ENCODE measurements around the gene CD84. TPM values are rescaled to one million over a fixed set of nuclear protein-coding genes. Genes with fewer than 3 reads are reported as not detected.

Gene CD84
- total RNA-seq, 1 experiment from 2014 or later: not detected

- no peaks in the 10 kb centered on the region for H3K4me1 ChIP-seq
- Mint-ChIP-seq H3K36me3 (ENCODE audit: insufficient read depth, unreplicated experiment) (no peaks in the 10 kb centered on the region), H3K27me3 (ENCODE audit: insufficient read depth, unreplicated experiment) (no peaks in the 10 kb centered on the region), H3K9me3 (ENCODE audit: unreplicated experiment) (peaks cover 14% of the 10 kb centered on the region), H3K27ac (ENCODE audit: unreplicated experiment) (no peak overlapping the region), H3K4me3 (ENCODE audit: unreplicated experiment) (no peak overlapping the region), H3K4me1 (ENCODE audit: low read depth, unreplicated experiment) (no peaks in the 10 kb centered on the region)
- H3K4me3 ChIP-seq (ENCODE audit: low read depth, low read length): no peak overlapping the region
- no peaks in the 10 kb centered on the region for H3K36me3 ChIP-seq (ENCODE audit: control insufficient read depth, insufficient read depth, low read length)
- no TSS peak for BruUV-seq (replicated peaks)
- H3K9me3 ChIP-seq: no peaks in the 10 kb centered on the region
- intact Hi-C loops (cut with micrococcal nuclease; ENCODE audit: unreplicated experiment): no loop called here
- ChIA-PET CTCF (interaction anchor here (0.6 kb wide), 1 partner anchor 53 kb away, joined by 4 read pairs; no protein-coding TSS in a partner anchor), POLR2A (no interaction called here)
- no peaks in the 10 kb centered on the region for H3K27me3 ChIP-seq (replicated peaks; ENCODE audit: control insufficient read depth, insufficient read depth, low read length)
- no peak for TF ChIP-seq CTCF (IDR thresholded peaks at IDR 0.05; ENCODE audit: insufficient read depth in 1 of 2, low read depth in 1 of 2, low read length in 1 of 2, severe bottlenecking in 1 of 2, unreplicated experiment in 1 of 2)
- DNase-seq: no peak
Measured at GRCh38 chr1:160622501-160623226, 43.4 kb upstream of the CD84 start.

GRCh38 chr1:160621633-160622413 is 42.5 kb upstream of the CD84 start:
- Histone ChIP-seq H3K4me3 (ENCODE audit: low read depth, low read length) (no peak overlapping the region), H3K9me3 (no peaks in the 10 kb centered on the region), H3K36me3 (ENCODE audit: control insufficient read depth, insufficient read depth, low read length) (no peaks in the 10 kb centered on the region), H3K4me1 (no peaks in the 10 kb centered on the region), H3K27me3 (replicated peaks; ENCODE audit: control insufficient read depth, insufficient read depth, low read length) (no peaks in the 10 kb centered on the region)
- TF ChIP-seq CTCF (IDR thresholded peaks at IDR 0.05; ENCODE audit: insufficient read depth in 1 of 2, low read depth in 1 of 2, low read length in 1 of 2, severe bottlenecking in 1 of 2, unreplicated experiment in 1 of 2): no peak
- Mint-ChIP-seq H3K4me1 (ENCODE audit: low read depth, unreplicated experiment) (no peaks in the 10 kb centered on the region), H3K27me3 (ENCODE audit: insufficient read depth, unreplicated experiment) (no peaks in the 10 kb centered on the region), H3K36me3 (ENCODE audit: insufficient read depth, unreplicated experiment) (no peaks in the 10 kb centered on the region), H3K9me3 (ENCODE audit: unreplicated experiment) (peaks cover 14% of the 10 kb centered on the region), H3K27ac (ENCODE audit: unreplicated experiment) (peak overlapping the region; percentile 45), H3K4me3 (ENCODE audit: unreplicated experiment) (no peak overlapping the region)
- intact Hi-C loops (cut with micrococcal nuclease; ENCODE audit: unreplicated experiment): no loop called here
- BruUV-seq (replicated peaks): no TSS peak
- ChIA-PET CTCF (interaction anchor here (0.6 kb wide), 1 partner anchor 54 kb away, joined by 4 read pairs; no protein-coding TSS in a partner anchor), POLR2A (no interaction called here)
- no peak for DNase-seq

- Mint-ChIP-seq H3K27me3 (ENCODE audit: insufficient read depth, unreplicated experiment) (no peaks in the 10 kb centered on the region), H3K4me1 (ENCODE audit: low read depth, unreplicated experiment) (no peaks in the 10 kb centered on the region), H3K36me3 (ENCODE audit: insufficient read depth, unreplicated experiment) (no peaks in the 10 kb centered on the region), H3K9me3 (ENCODE audit: unreplicated experiment) (peaks cover 14% of the 10 kb centered on the region), H3K4me3 (ENCODE audit: unreplicated experiment) (no peak overlapping the region), H3K27ac (ENCODE audit: unreplicated experiment) (peak overlapping the region; percentile 45)
- intact Hi-C loops (cut with micrococcal nuclease; ENCODE audit: unreplicated experiment): no loop called here
- ChIA-PET CTCF (no interaction called here), POLR2A (no interaction called here)
- H3K36me3 ChIP-seq (ENCODE audit: control insufficient read depth, insufficient read depth, low read length): no peaks in the 10 kb centered on the region
- DNase-seq: no peak
- no peak for TF ChIP-seq CTCF (IDR thresholded peaks at IDR 0.05; ENCODE audit: insufficient read depth in 1 of 2, low read depth in 1 of 2, low read length in 1 of 2, severe bottlenecking in 1 of 2, unreplicated experiment in 1 of 2)
- no peaks in the 10 kb centered on the region for H3K4me1 ChIP-seq
- no peaks in the 10 kb centered on the region for H3K9me3 ChIP-seq
- no TSS peak for BruUV-seq (replicated peaks)
- no peaks in the 10 kb centered on the region for H3K27me3 ChIP-seq (replicated peaks; ENCODE audit: control insufficient read depth, insufficient read depth, low read length)
- no peak overlapping the region for H3K4me3 ChIP-seq (ENCODE audit: low read depth, low read length)
Measured at GRCh38 chr1:160620942-160621632, 41.8 kb upstream of the CD84 start.

Data from Caco-2 (cell line).